GM19023 (cell line): Measurements from ENCODE around the gene EIF4E1B.

Experiments used
- ATAC-seq: cut with Tn5 transposase; IDR thresholded peaks from one replicate; pipeline ENCODE4 v1.9.1; 2021; ENCODE audit warnings: mild to moderate bottlenecking, moderate library complexity; ENCODE audit not compliant: unreplicated experiment

EIF4E1B gene

GRCh38 chr5:176660860-176661641 is 30.6 kb downstream of the EIF4E1B start:
- ATAC-seq = peak; percentile 62

DNA sequence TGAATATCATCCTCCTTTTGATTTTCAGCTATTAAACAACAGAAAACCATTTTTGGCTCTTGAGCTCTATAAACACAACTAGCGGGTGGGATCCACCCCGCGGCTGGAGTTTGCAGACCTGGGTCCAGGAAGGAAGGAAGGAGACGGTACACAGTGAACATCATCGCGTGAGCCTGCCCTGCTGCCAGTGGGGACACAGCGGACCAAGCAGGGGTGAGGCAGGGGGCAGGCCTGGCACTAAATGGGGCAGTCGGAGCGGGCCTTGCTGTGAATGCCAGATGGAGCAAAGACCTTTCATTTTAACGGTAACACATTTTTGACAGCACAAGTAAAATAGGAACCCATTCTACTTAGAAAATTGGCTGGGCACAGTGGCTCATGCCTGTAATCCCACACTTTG is 31.2 kb downstream of the EIF4E1B start:
- ATAC-seq = no peak

- no peak for ATAC-seq
These were observed 32.2 kb downstream of the EIF4E1B start for GRCh38 chr5:176662371-176663333.

GRCh38 chr5:176663566-176663965 is 33.1 kb downstream of the EIF4E1B start:
- no peak for ATAC-seq

GRCh38 chr5:176664479-176664878 is 34.0 kb downstream of the EIF4E1B start:
- ATAC-seq = no peak

GRCh38 chr5:176664886-176665285 is 34.4 kb downstream of the EIF4E1B start:
- ATAC-seq = no peak

DNA sequence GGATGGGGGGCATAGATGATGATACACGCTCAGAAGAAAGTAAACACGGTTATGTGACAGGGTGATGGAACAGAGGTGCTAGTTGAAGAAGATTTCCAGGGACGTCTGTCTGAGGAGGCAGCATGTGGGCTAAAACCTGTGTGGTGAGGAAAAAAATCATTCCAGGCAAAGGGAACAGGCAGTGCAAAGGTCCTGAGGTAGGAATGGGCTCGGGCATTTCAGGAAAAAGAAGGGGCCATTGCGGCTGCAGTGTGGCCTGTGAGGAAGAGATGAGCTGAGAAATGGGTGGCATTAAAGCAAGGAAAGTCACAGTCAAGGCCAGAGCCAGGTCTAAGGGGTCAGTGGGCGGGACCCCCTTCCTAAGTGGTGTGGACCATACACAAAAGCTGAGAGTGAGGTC is 35.0 kb downstream of the EIF4E1B start:
- ATAC-seq = no peak

DNA sequence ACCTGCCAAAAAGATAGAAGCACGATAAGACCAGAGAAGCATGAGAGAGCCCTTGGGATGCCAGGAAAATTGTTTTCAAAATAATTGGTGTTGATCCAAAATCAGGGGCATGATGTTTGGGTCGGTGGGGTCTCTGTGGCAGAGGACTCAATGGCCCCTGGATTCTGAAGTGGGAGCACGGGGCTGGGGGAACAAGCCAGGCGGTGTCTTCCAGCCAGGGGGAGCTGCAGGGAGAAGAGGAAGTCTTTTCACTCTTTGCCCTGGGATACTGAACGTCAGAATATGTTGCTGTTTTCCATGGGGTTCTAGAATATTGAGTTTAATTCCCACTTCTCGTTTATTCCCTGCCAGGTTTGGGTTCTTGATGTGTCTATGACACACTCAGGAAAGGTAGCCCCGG is 37.2 kb downstream of the EIF4E1B start:
- ATAC-seq = no peak

- ATAC-seq = no peak
These were observed 40.0 kb downstream of the EIF4E1B start for GRCh38 chr5:176670449-176670848.

- ATAC-seq = no peak
These were observed 40.9 kb downstream of the EIF4E1B start for GRCh38 chr5:176671399-176671798.

DNA sequence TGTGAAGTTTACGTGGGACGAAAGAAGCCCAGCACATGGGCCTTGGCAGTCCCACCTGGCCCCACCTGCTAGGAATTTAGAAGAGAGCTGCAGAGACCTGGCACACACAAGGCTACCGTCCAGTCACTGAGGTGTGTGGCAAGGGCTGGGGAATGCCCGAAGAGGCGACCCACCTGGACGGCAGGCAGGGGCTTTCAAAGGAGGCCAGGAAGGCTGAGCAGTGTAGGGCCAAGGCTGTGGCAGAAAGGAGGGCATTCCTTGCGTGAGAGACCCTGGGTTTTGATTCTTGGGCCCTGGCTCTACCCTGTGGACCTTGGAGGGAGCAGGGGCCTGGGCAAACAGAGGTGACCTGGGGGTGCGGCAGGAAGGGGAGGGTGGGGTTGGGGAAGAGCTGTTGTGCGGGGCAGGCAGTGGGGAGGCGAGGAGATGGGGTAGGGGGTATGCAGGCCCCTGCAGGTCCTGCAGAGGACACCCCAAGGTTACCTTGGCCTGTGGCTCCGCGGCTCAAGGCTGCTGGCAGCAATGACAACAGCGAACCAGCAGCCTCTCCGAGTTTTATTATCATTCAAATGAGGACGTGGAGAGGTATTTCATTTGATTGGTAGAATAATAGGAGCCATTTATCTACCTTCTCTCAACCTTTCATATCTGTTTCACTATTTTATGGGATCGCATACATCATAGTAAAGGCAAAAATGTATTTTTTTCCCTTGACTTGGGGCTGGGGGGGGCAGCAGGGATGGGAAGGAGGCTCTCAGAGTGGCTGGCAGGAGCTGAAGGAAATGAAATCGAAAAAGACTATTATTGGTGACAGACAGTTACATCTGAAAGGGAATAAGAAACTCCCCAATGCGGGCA is 41.6 kb downstream of the EIF4E1B start:
- ATAC-seq = no peak

DNA sequence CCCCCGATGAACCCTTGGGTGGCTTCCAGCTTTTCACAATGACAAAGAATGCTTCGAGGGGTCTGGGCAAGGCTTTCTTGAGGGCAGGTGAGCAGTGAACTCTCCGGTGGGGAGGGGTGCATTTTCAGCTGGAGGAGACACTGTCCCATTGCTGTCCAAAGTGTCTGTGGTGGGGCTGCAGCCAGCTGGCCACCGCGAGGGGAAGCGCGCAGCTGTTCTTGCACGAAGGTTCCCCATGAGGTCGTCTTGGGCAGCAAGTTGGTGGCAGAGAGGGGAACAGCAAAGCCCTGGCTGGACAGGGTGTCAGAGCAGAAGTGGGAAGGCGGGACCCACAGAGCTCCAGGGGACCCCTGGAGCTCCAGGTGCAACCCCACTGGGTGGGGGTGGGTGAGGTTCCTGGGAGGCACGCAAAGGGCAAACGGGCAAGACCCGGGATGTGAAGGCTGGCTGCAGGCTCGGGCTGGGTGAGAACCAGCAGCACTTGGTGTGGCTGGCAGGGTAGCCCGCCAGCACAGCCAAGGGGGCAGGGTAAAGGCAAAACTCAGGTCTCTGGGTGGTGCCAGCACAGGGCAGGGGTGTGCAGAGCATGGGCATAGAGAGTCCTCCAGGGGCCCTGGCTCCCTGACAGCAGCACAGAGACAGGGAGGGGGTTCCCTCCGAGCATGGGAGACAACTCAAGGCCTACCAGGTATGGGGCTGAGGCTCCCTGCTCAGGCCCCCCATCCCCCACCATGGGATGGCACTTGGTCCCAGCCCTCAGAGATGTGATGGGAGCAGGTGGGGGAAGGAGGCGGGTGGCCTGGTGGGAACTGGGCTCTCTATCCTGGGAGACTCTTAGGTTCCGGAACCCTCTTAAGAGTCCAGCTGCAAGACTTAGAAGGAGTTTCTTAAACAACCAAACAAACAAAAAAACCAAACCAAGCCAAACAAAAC is 43.4 kb downstream of the EIF4E1B start:
- ATAC-seq = no peak

GRCh38 chr5:176674799-176675198 is 44.3 kb downstream of the EIF4E1B start:
- ATAC-seq = no peak

- ATAC-seq = peak; percentile 4
These were observed 45.3 kb downstream of the EIF4E1B start for GRCh38 chr5:176675676-176676360.

GRCh38 chr5:176676361-176676824 is 45.9 kb downstream of the EIF4E1B start:
- ATAC-seq = peak; percentile 57

GRCh38 chr5:176677209-176677939 is 46.9 kb downstream of the EIF4E1B start:
- no peak for ATAC-seq

GRCh38 chr5:176678584-176678983 is 48.1 kb downstream of the EIF4E1B start:
- ATAC-seq = no peak
